ENCODE data around the gene PRM3. TPM values are rescaled to one million over a fixed set of nuclear protein-coding genes. Genes with fewer than 3 reads are reported as not detected.

The PRM3 gene
- total and polyA plus RNA-seq, 12 donors = not detected

DNA sequence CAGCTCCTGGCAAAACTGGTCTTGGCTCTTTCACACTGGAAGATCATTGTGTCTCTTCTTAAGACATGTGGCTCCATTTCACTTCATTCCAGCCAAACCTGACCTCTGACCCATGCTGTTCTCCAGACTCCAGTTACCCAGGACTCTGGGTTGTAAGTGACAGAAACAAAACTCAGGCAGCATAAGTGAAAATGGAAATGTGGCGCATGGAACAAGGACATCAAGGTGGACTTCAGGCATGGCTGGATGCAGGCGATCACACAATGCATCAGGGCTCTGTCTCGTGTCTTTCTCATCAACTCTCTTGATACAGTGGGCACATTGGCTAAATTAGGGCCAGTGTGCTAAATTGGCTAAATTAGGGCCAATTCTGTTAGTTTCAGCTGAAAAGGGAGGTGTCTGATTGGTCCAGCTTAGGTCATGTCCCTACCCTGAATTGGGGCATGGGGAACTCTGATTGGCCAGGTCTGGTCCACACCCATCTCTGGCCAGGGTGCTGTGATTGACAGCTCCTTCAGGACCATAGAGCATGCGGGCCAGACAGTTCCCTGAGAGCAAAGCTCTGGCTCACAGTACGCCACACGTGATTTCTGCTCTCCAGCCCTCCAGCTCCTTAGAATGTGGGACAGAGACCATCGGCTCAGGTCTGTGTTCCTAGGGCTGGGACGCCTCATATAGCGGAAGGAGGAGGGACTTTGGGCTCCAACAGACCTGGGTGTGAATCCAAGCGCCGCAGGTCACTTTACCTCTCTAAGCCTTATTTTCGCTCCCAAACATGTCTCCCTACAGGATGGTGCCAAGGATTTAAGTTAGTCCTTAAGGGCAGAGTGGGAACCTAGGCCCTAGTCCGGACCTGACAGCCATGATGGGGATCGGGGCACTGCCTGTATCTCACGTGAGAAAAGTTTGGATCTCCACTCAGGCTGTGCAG is 34.9 kb downstream of the PRM3 start:
- Histone ChIP-seq H3K4me1 (replicated peaks in 1 of 2) (no peaks in the 10 kb centered on the region), H3K27ac (no peak overlapping the region), H3K9me3 (replicated peaks in 1 of 3) (no peaks in the 10 kb centered on the region), H3K27me3 (no peaks in the 10 kb centered on the region), H3K4me3 (no peak overlapping the region), H3K36me3 (replicated peaks in 1 of 2) (no peaks in the 10 kb centered on the region)
- TF ChIP-seq, protein P1, sequence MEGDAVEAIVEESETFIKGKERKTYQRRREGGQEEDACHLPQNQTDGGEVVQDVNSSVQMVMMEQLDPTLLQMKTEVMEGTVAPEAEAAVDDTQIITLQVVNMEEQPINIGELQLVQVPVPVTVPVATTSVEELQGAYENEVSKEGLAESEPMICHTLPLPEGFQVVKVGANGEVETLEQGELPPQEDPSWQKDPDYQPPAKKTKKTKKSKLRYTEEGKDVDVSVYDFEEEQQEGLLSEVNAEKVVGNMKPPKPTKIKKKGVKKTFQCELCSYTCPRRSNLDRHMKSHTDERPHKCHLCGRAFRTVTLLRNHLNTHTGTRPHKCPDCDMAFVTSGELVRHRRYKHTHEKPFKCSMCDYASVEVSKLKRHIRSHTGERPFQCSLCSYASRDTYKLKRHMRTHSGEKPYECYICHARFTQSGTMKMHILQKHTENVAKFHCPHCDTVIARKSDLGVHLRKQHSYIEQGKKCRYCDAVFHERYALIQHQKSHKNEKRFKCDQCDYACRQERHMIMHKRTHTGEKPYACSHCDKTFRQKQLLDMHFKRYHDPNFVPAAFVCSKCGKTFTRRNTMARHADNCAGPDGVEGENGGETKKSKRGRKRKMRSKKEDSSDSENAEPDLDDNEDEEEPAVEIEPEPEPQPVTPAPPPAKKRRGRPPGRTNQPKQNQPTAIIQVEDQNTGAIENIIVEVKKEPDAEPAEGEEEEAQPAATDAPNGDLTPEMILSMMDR (IDR thresholded peaks at IDR 0.05) = no peak
- TF ChIP-seq POLR2A (IDR thresholded peaks at IDR 0.05) = no peak
- no peak for DNase-seq
- intact Hi-C loops (cut with DNase I) = no loop called here
- WGBS, 4 donors = 92 to 98% (median 96%) methylated on average over 12 to 15 of the region's 15 CpGs

GRCh38 chr16:11236461-11237254 is 36.8 kb downstream of the PRM3 start:
- 65 to 78% (median 75%) methylated on average over 10 of the region's 10 CpGs for WGBS, 4 donors
- H3K9me3 ChIP-seq (replicated peaks in 1 of 3) = no peaks in the 10 kb centered on the region
- TF ChIP-seq POLR2A (IDR thresholded peaks at IDR 0.05) = no peak
- TF ChIP-seq, protein P1 (IDR thresholded peaks at IDR 0.05) = no peak
- H3K4me3 ChIP-seq = no peak overlapping the region
- intact Hi-C loops (cut with DNase I) = no loop called here
- H3K27me3 ChIP-seq = no peaks in the 10 kb centered on the region
- peaks cover 0 to 13% of the 10 kb centered on the region in 2 donors for H3K4me1 ChIP-seq (replicated peaks in 1 of 2)
- peak in 2 of 7 donors; percentile 30 to 58 for DNase-seq
- H3K27ac ChIP-seq = no peak overlapping the region
- no peaks in the 10 kb centered on the region for H3K36me3 ChIP-seq (replicated peaks in 1 of 2)

GRCh38 chr16:11235703-11235991 is 37.8 kb downstream of the PRM3 start:
- Histone ChIP-seq H3K9me3 (replicated peaks in 1 of 3) (no peaks in the 10 kb centered on the region), H3K27me3 (no peaks in the 10 kb centered on the region), H3K4me3 (no peak overlapping the region), H3K4me1 (replicated peaks in 1 of 2) (peaks cover 4 to 22% of the 10 kb centered on the region in 2 donors), H3K36me3 (replicated peaks in 1 of 2) (no peaks in the 10 kb centered on the region), H3K27ac (no peak overlapping the region)
- TF ChIP-seq, protein P1 (IDR thresholded peaks at IDR 0.05) = no peak
- TF ChIP-seq POLR2A (IDR thresholded peaks at IDR 0.05) = no peak
- DNase-seq = no peak
- 72 to 93% (median 80%) methylated on average over 4 to 5 of the region's 5 CpGs for WGBS, 4 donors
- intact Hi-C loops (cut with DNase I) = no loop called here

- Histone ChIP-seq H3K27me3 (no peaks in the 10 kb centered on the region), H3K4me1 (replicated peaks in 1 of 2) (peaks cover 4 to 22% of the 10 kb centered on the region in 2 donors), H3K27ac (no peak overlapping the region), H3K9me3 (replicated peaks in 1 of 3) (no peaks in the 10 kb centered on the region), H3K4me3 (no peak overlapping the region), H3K36me3 (replicated peaks in 1 of 2) (no peaks in the 10 kb centered on the region)
- intact Hi-C loops (cut with DNase I) = no loop called here
- 85 to 92% (median 88%) methylated on average over 13 of the region's 13 CpGs for WGBS, 4 donors
- no peak for TF ChIP-seq POLR2A (IDR thresholded peaks at IDR 0.05)
- TF ChIP-seq, protein P1 (IDR thresholded peaks at IDR 0.05) = no peak
- no peak for DNase-seq
These were observed 38.3 kb downstream of the PRM3 start for GRCh38 chr16:11234884-11235702.

Data from adrenal gland (tissue), 12 donors.